ENCODE measurements around the gene MRPL28. TPM values are rescaled to one million over a fixed set of nuclear protein-coding genes. Genes with fewer than 3 reads are reported as not detected.
"Not testable (repeated sequence)": the region's sequence is repeated elsewhere in the genome, so short reads cannot be mapped to it uniquely, and the experiment has no call there.

Gene MRPL28
- polyA plus RNA-seq, 12 donors: 31.5 to 51.3 (median 36.6) TPM; not detected in 1

DNA sequence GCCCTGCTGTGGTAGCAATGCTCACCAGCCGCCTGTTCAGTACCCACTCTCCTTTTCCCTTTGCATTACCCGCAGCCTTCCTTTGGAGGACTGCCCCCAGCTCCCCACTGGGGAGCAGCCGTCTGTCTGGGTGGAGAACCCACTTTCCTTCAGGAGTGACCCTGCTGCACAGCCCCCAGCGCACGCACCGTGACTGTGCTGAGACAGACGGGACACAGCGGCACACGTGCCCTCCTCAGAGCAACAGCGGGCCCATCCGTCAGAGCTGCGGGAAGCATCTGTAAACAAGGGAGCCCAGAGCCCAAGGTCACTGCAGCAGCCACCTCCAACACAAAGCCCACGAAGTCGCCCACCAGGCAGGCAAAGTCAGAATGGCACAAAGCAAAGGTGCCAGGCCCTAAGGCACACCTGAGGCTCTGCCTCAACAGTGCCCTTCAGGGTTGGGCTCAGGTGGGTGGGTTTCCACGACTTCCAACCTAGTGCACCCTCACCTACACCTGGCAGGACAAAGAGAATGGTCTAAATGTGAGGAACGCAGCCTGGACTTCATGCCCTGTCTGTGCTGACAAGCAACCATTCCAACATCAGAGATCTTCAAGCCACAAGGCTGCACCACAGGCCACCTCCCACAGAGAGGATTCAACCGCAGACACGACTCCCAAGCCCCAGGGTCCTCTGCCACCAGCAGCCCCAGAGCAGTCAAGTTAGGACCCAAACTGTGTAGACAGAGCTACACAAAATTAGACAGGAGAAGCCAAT lies 27.7 kb downstream of the MRPL28 start:
- no peak for DNase-seq

DNA sequence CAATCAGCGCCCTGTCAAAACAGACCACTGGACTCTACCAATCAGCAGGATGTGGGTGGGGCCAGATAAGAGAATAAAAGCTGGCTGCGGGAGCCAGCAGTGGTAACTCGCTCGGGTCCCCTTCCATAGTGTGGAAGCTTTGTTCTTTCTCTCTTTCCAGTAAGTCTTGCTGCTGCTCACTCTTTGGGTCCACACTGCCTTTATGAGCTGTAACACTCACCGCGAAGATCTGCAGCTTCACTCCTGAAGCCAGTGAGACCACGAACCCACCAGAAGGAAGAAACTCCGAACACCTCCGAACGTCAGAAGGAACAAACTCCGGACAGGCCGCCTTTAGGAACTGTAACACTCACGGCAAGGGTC lies 28.4 kb downstream of the MRPL28 start:
- DNase-seq: not testable (repeated sequence)

DNA sequence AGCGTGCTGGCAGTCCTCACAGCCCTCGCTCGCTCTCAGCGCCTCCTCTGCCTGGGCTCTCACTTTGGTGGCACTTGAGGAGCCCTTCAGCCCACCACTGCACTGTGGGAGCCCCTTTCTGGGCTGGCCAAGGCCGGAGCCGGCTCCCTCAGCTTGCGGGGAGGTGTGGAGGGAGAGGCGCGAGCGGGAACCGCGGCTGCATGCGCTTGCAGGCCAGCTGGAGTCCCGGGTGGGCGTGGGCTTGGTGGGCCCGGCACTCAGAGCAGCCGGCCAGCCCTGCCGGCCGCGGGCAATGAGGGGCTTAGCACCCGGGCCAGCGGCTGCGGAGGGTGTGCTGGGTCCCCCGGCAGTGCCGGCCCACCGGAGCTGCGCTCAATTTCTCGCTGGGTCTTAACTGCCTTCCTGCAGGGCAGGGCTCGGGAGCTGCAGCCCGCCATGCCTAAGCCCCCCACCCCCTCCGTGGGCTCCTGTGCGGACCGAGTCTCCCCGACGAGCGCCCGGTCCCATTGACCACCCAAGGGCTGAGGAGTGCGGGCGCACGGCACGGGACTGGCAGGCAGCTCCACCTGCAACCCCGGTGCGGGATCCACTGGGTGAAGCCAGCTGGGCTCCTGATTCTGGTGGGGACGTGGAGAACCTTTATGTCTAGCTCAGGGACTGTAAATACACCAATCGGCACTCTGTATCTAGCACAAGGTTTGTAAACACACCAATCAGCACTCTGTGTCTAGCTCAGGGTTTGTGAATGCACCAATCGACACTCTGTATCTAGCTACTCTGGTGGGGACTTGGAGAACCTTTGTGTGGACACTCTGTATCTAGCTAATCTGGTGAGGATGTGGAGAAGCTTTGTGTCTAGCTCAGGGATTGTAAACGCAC lies 29.0 kb downstream of the MRPL28 start:
- not testable (repeated sequence) for DNase-seq

DNA sequence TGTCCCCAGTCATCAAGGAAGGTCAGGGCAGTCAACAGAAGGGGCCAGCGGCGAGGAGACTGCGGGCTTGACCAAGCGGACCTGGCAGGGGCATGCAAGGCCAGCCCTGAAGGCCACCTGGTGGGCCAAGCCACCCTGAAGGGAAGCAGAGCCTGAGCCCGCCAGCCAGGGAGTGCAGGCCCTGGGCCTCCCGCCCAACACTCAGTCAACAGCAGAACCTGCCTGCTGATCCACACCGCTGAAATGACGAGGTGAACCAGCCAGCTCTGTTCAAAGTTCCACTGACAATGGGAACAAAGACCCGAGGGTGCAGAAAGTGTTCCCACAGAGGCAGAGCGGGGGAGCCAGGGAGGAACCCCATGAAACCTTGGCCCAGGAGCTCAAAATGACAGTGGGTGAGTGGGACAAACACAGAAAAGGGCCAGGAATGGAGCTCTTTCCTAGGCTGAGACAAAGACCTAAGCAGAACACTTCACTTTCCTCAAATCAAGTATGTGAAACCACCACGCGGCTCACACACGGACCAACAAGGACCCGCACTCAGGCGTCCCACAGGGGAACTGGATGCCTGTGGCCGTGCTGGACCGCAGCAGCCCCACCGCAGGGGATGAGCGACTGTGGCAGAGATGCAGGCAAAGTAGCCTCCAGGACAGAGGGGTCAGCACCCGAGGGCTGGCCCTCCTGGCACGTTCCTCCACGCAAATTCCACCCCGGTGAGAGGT lies 29.8 kb downstream of the MRPL28 start:
- no peak for DNase-seq

DNA sequence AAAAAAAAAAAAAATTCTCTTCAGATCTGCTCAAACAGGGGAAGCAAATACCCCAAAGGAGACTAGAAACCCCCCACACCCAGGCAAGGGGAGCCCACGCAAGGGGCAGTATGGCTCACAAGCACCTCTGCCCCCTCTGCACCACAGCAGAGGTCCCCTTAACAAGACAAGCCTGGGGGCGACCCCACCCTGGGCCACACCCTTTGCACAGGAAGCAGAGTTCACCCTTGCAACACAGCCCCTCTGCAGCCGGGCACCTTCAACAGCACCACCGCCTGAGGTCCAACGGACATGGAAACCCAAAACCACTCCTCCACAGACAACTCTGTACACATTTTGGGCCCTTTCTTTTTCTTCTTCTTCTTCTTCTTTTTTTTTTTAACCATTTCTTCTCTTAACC lies 30.7 kb downstream of the MRPL28 start:
- no peak for DNase-seq

DNA sequence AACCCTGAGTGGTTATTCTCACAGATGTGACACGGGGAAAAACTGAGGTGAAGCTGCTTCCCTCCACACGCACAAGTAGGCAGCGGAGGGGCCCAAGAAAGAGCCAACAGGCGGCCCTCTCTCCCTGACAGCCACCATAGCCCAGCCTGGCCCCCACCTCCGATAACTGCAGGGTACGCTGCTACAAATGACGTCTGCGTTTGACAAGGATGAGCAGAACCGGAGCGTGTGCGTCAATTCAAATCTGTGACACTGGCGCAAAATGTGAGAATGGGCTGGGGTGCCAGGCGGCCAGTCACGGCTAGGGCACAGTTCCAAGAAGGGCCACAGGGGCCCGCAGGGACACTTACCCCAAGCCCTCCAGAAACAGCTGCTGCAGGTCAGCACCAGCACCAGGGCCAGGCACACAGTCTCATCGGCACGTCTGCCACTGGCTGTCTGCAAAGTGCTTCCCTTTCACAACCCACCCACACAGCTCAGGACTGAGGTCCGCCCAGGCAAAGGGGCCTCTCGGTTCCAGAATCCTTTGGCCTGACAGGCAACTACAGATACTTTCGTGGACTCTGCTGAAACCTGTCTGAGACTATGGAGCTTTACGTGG lies 32.3 kb downstream of the MRPL28 start:
- DNase-seq: no peak

DNA sequence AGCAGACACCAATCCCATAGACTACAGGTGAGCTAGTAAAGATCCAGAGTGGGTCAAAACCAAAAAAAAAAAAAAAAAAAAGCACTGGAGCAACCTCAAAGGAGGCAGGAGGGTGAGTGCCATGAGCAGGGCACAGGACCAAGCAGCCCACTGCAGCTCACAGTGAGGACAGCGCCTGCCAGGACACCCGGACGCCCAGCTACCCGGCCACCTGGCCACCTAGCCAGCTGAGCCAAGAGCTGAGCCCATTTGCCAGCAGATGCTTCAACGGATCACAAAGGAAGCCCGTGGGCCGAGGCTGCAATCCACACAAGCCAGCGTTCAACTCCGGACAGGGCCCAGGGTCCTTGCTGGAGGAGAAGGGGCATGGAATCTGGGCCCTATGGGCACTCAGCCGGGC lies 32.9 kb downstream of the MRPL28 start:
- no peak for DNase-seq

DNA sequence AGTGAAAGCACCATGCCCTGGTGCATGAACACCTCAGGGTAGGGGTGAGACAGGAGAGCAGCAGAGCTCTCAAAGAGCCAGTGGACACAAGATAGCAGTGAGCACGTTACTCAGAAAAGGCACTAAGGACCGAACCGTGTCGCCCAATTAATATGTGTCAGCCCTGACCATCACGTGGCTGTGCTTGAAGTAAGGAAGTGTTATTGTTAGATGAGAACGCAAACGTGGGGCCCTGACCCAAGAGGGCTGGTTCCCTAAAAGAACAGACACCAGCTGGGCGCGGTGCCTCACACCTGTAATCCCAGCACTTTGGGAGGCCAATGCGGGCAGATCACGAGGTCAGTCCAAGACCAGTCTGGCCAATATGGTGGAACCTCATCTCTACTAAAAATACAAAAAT lies 34.1 kb downstream of the MRPL28 start:
- DNase-seq: no peak

DNA sequence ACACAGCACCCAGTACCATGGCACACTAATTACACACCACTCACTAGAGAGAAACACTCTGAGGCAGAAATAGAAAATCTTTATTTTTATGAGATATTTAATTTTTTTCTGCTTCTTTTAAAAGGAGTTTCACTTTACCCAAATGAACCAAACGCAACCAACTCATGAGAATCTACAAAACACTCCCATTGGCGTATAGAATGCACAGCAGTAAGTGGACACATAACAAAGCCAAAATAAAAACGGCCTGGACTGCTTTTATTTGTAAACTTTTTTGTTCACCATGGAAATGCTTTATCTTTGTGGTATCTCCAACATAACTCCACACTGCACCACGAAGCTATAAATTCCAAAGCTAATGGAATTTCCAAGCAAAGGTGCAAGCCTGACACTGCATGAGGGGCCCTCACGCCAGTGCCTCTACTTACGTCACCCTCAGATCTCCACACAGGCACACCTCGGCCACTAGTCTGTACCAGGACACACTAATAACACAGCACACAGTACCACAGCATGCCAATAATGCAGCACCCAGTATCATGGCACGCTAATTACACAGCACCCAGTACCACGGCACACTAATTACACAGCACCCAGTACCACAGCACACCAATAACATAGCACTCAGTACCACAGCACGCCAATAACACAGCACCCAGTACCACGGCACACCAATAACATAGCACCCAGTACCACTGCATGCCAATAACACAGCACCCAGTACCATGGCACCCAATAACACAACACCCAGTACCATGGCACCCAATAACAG lies 35.3 kb downstream of the MRPL28 start:
- DNase-seq: not testable (repeated sequence)

DNA sequence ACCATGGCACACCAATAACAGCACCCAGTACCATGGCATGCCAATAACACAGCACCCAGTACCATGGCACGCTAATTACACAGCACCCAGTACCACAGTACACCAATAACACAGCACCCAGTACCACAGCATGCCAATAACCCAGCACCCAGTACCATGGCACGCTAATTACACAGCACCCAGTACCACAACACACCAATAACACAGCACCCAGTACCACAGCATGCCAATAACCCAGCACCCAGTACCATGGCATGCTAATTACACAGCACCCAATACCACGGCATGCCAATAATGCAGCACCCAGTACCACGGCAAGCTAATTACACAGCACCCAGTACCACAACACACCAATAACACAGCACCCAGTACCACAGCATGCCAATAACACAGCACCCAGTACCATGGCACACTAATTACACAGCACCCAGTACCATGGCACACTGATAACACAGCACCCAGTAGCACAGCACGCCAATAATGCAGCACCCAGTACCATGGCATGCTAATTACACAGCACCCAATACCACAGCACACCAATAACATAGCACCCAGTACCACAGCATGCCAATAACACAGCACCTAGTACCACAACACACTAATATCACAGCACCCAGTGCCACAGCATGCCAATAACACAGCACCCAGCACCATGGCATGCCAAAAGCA lies 36.0 kb downstream of the MRPL28 start:
- DNase-seq: not testable (repeated sequence)

DNA sequence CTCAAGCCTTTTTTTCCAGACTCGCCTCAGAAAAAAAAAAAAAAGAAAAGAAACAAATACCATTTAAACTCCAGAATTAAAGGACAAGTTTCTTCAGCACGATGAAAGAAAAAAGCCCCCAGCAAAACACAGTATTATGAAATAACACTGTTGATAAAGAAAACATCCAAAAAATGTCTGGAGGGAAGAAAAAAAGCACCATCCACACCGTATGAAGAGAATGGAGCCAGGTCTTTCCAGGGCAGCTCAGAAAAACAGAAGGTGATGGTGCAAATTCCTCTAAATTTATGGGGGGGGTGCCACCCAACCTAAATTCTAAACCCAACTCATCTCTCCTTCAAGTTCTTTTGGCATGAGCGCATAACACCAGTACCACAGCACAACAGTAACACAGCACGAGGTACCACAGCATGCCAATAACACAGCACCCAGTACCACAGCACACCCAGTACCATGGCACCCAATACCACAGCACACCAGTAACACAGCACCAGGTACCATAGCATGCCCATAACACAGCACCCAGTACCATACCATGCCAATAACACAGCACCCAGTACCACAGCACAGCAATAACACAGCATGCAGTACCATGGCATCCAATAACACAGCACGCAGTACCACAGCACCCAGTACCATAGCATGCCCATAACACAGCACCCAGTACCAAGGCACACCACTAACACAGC lies 36.8 kb downstream of the MRPL28 start:
- no peak for DNase-seq

DNA sequence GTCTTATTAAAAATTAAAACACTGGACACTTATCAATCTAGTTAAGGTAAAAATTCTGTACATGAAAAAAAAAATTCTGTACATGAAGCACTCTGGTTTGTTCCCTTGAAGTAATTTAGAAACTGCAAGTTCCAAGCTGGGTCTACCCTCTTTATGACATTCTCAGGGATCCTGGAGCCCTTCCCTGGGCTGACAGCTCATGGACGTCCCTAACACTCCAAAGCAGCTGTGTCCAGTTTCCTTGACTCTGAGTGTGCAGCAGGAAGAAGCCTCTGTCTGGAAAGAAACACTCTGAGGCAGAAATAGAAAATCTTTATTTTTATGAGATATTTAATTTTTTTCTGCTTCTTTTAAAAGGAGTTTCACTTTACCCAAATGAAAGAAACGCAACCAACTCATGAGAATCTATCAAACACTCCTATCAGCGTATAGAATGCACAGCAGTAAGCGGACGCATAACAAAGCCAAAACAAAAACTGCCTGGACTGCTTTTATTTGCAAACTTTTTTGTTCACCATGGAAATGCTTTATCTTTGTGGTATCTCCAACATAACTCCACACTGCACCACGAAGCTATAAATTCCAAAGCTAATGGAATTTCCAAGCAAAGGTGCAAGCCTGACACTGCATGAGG lies 39.0 kb downstream of the MRPL28 start:
- DNase-seq: peak; percentile 59

DNA sequence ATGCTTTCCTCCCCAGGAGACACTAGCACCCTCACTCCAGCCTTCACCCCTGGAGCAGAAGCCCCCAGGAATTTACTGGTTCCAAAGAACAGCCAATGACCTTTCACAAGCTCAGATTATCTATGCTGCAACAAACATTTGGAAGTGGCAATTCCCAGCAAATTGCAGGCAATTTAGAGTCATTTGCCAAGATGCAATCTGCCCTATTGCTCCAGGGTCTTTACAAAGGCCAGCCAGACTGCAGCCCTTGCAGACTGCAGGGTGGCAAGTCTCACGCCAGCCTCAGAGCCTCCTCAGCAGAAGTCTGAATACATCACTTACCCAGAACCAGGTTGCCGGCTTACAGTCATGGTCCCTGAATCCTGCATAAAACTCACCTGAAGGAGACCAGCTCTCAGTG lies 39.6 kb downstream of the MRPL28 start:
- DNase-seq: no peak

DNA sequence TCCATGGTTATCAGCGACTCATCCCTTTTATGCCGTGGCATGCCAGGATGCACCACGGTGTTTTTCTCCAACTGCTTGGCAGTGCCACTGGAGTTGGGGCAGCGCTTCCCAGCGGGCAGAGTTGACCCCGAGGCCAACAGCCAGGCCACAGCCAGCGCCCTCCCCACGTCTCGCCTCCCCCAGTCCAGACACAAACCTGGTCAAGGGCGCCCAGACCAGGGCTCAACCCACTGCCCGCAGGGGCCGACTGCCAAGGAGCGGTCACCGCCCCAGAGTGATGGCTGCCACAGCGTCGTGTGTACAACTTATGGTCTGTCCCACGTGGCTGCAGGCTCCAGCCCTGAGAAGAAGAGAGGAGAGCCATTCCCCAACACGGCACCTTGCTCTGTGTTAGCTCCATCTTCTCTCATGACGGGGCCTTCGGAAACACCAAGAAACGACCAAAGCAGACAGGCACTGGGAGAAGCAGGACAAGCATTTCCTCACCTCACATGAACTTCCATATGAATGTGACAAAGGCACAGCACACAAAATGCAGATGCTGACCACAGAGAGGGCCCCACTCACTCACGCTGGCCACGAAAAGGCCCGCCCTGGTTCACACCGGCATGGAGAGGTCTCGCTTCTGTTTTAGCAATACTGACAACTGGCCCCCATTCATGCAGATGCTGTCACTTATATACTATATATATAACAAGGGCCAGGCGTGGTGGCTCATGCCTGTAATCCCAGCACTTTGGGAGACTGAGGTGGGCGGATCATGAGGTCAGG lies 44.8 kb downstream of the MRPL28 start:
- no peak for DNase-seq

DNA sequence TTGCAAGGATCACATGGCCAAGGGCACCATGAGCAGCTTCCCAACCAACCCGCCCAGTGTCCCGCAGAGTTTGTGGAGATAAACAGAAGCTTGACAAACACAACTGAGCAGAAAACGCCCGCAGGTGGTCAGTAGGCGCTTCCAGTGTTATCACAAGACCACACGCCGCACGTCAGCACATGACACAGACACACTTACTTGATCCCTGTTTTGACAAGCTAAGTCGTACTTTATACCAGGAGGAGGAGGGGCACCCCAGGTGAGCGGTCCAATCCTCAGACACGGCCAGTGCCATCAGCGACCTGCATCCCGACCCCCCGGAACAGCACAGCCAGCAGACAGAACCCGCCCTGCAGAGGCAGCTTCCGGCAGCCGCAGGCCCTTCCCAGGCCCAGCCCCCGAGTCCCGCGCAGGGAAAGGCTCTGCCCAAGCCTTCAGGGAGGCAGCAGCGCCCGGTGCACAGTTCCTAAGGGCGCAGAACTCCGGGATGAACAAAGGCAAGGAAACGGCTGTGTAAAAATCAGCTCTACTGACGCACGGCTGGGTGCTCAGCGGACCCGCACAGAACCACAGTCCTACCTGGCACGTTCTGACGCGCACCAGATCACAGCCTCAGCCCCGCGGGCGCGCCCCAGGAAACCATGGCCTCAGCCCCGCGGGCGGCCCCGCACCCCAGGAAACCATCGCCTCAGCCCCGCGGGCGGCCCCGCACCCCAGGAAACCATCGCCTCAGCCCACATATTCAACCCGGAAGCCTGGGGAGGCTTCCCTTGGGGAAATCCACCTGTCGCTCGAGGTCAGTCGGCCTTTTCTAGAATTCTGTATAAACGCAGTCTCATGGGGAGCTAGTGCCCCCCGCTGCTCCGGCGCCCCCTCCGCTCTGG lies 45.6 kb downstream of the MRPL28 start:
- DNase-seq: no peak

DNA sequence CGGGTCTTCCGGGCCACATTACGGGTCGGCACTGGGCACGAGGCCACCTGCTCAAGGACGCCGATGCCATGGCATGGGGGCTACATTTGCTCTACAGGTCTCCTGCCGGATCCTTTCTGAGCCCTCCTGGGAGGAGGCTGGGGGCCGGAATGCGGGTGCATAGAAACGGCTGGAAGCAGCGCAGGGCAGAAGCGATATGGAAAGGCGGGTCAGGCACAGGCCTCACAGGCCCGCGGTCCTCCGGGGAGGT lies 46.2 kb downstream of the MRPL28 start:
- DNase-seq: no peak

DNA sequence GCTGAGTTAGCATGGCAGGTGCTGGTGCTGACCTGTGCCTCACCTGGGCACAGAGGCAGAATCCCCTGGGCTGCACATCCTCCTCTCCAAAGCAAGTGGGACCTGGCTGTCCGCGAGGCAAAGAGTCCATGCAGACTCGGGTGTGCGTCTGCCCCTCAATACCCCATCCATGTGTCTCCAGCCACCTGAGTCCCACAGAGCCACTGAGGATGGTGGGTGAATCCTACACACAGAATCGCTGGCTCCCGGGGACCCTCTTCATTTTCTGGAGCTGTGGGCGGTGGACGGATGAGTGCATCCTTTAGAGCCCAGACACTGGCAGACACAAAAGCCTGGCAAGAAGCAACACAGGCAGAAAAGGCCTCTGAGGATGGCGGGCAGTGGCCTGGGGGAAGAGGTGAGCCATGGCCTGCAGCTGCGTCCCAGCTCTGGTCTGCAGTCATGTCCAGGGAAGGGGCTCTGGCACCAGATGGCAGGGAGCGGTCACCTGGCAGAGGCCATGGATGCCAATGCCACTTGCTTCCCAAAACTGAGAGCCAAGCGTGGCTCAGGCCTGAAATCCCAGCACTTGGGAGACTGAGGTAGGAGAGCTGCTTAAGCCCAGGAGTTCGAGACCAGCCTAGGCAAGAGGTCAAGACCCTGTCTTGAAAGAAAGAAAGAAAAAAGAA lies 47.7 kb downstream of the MRPL28 start:
- no peak for DNase-seq

Measured in muscle of arm (tissue), 12 donors.